NCI-H748 treated with DMSO at 0.1 percent for 48 hours (cell line): ENCODE data around the gene PCGF5.
"Not testable (repeated sequence)": the region's sequence is repeated elsewhere in the genome, so short reads cannot be mapped to it uniquely, and the experiment has no call there.

Experiments
- DNase-seq: peaks from one replicate; lab custom pipeline; 2025; lab: John Stamatoyannopoulos, UW

Gene PCGF5

GRCh38 chr10:91220194-91220953 is at the start of gene PCGF5:
Gene PCGF5, plus strand, starts transcription at chr10:91220663. Its CDS starts 2,209 bp downstream, at chr10:91222872.
- DNase-seq: peak; percentile 81

GRCh38 chr10:91171485-91171884 is 49.0 kb upstream of the PCGF5 start:
- no peak for DNase-seq

- DNase-seq: no peak
Measured at GRCh38 chr10:91172348-91172747, 48.1 kb upstream of the PCGF5 start.

- no peak for DNase-seq
Measured at GRCh38 chr10:91185239-91185875, 35.1 kb upstream of the PCGF5 start.

GRCh38 chr10:91187156-91187555 is 33.3 kb upstream of the PCGF5 start:
- no peak for DNase-seq

GRCh38 chr10:91188010-91188409 is 32.5 kb upstream of the PCGF5 start:
- not testable (repeated sequence) for DNase-seq

- no peak for DNase-seq
Measured at GRCh38 chr10:91188889-91189288, 31.6 kb upstream of the PCGF5 start.

- no peak for DNase-seq
Measured at GRCh38 chr10:91190388-91190870, 30.0 kb upstream of the PCGF5 start.

GRCh38 chr10:91190876-91191583 is 29.4 kb upstream of the PCGF5 start:
- no peak for DNase-seq

GRCh38 chr10:91191584-91191919 is 28.9 kb upstream of the PCGF5 start:
- DNase-seq: no peak

- no peak for DNase-seq
Measured at GRCh38 chr10:91194497-91195179, 25.8 kb upstream of the PCGF5 start.

- no peak for DNase-seq
Measured at GRCh38 chr10:91196268-91197048, 24.0 kb upstream of the PCGF5 start.

GRCh38 chr10:91197127-91197526 is 23.3 kb upstream of the PCGF5 start:
- peak; percentile 14 for DNase-seq

- no peak for DNase-seq
Measured at GRCh38 chr10:91198781-91199180, 21.7 kb upstream of the PCGF5 start.

- peak; percentile 59 for DNase-seq
Measured at GRCh38 chr10:91200314-91201212, 19.9 kb upstream of the PCGF5 start.

GRCh38 chr10:91201213-91201996 is 19.1 kb upstream of the PCGF5 start:
- DNase-seq: no peak

GRCh38 chr10:91206427-91206826 is 14.0 kb upstream of the PCGF5 start:
- DNase-seq: peak; percentile 9

- no peak for DNase-seq
Measured at GRCh38 chr10:91206837-91207474, 13.5 kb upstream of the PCGF5 start.

- DNase-seq: no peak
Measured at GRCh38 chr10:91208642-91209041, 11.8 kb upstream of the PCGF5 start.
